ENCODE measurements around the gene SAMD1.

- no peak for TF ChIP-seq CTCF (conservative IDR thresholded peaks at IDR 0.05; ENCODE audit: low read length)
- no peak for TF ChIP-seq EZH2phosphoT487 (IDR thresholded peaks at IDR 0.05; ENCODE audit: borderline replicate concordance, low read depth, low read length)
Observed at GRCh38 chr19:14052470-14052869, 38.1 kb downstream of the SAMD1 start.
